COR-L47 (cell line): ENCODE data around the gene CPTP.
A peak's percentile ranks its signal among the peaks of the same experiment; 100 is the strongest.

ENCODE experiments used
- DNase-seq: peaks from one replicate; lab custom pipeline; 2025; lab: John Stamatoyannopoulos, UW

CPTP gene

GRCh38 chr1:1351511-1352427 lies 27.2 kb downstream of the CPTP start:
- no peak for DNase-seq

- DNase-seq: no peak
Measured at GRCh38 chr1:1352786-1353388, 28.3 kb downstream of the CPTP start.

DNA sequence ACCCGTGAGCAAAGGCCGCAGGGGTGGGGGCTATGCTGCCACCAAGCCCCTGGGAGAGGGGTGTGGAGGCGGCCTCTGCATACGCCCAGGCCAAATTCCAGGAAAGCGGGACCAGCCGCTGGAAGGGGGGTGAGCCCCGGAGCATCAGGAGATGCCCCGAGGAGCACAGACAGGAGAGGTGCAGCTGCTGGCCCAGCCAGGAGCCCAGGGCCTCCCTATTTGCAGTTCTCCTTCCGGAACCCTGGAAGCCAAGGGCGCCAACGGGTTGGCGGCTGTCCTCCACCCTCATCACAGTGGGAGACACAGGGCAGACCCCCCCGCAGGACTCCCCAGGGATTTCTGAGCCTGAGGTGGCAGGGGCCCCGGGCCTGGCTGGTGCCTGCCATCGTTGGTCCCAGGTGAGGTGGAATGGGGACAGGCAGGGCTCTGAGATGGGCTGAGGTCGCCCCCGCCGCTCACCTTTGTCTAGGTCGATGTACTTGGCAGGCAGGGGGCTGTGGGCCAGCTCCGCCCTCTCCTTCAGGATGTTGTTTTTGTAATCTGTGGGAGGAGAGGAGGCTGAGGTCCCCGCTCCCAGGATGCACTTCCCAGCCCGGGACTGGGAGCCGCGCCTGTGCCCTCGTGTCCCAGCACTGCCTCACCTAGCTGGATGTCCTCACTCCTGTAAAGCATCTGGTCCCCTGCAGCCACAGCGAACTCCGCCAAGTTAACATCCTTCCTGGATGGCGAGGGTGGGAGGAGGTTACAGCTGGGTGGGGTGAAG lies 29.0 kb downstream of the CPTP start:
- peak; percentile 29 for DNase-seq

- DNase-seq: no peak
Measured at GRCh38 chr1:1354271-1355247, 30.0 kb downstream of the CPTP start.

GRCh38 chr1:1355416-1355815 lies 30.8 kb downstream of the CPTP start:
- no peak for DNase-seq

- no peak for DNase-seq
Measured at GRCh38 chr1:1356166-1356795, 31.7 kb downstream of the CPTP start.

DNA sequence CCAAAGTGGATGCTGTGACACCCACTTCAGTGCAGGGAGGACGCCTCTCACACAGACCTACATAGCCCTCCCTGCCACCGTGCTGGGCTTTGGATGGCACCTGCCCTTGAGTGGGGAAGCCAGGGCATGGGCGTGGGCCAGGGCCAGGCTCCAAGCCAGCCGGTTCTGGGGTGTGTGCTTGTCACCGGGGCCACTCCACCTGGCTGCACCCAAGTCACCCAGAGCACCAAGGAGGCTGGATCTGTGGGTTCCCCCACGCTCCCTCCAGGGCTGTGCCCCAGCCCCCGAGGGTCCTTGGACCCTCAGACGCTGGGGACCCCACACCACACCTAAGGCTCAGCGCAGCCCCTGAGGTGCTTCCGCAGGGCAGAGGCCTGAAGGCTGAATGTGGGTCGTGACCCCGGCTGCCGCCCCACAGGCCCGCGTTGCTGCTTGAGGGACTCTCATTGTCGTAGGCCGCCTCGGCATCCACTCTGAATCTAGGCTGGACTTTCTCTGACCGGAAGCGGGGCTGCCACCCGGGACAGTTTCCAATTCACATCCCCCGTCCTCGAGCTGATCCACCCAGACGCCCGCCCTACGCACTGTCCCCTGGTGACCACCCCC lies 32.3 kb downstream of the CPTP start:
- DNase-seq: no peak

DNA sequence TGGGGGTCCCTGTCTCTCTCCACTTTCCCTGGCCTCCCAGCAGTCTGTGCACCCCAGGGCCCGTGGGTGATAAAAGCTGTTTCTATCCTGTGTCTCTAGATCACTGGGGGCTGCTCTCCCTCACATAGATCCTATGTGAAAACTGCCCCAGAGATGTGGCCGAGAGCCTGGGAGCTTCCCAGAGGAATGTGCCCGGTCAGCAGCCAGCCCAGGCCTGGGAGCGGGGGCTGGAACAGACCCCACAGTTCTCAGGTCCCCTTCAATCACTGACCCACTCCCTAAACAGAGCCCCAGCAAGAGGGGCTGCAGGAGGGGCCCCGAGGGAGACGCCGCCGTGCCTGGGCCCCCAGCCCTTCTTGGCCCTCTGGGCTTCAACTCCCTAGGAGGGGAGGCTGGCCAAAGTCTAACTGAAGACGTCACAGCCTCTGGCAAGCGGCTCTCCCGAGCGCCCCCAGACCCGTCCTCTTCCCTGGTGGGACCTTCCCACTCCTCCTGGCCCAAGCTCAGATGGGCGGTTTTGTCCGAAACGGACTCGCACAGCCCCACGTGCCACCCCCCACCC lies 33.4 kb downstream of the CPTP start:
- DNase-seq: no peak

DNA sequence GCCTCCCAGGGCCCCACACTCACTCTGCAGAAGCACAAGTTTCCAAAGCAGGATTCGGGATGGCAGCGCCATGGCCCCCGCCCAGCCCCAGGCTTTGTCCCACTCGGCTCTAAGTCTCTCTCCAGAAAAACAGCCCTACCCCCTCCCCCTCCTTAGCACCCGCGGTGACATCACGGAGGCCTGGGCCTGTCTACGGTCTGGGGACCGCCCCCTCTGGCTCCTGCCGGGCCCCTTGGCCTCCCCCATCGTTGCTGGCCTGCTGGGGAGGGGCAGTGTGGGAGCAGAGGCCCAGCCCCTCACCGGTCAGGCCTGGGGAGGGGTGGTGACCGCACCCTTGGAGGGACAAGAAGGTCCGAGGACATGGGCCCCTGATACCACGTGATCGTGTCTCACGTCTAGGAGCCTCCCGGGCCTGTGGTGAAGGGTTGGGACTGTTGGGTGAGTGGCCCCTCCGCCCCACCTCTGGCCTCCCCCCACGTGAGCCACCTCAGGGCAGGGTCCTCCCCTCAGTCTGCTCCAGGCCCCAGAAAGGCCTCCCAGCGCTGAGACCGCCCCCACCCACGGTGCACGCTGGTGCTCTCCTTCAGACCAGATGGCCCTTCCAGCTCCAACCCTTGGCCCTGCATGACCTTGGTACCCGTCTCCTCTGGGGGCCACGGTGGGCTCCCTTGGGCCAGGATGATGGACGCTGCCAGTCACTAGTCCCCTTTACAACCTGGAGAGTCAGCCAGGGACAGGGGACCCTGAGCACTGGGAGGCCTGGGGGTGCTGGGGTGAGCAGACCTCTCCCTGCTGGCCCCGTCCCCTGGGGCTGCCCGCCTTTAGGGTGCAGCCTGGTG lies 34.0 kb downstream of the CPTP start, which contains the start of gene MXRA8:
Gene MXRA8, minus strand, starts transcription at position 123 of the 839 bp plus-strand sequence. Its CDS starts 51 bp downstream, at position 72.
- DNase-seq: no peak

DNA sequence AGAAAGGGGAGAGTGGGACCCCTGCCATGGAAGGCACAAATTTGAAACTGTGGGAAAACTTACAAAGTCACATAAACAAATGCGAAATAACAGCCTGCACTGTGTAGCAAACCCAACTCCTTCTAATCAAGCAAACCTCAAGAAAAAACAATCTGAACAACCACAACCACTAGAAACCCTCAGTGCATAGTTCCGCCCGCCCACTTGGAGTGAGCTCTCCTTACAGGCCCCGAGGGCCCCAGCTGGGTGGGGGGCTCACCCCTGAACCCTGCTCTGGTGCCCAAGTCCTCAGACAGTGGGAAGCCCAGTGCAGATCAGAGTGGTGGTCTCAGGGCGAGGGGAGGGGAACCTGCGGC lies 34.7 kb downstream of the CPTP start:
- no peak for DNase-seq

GRCh38 chr1:1359664-1360468 lies 35.3 kb downstream of the CPTP start:
- no peak for DNase-seq

DNA sequence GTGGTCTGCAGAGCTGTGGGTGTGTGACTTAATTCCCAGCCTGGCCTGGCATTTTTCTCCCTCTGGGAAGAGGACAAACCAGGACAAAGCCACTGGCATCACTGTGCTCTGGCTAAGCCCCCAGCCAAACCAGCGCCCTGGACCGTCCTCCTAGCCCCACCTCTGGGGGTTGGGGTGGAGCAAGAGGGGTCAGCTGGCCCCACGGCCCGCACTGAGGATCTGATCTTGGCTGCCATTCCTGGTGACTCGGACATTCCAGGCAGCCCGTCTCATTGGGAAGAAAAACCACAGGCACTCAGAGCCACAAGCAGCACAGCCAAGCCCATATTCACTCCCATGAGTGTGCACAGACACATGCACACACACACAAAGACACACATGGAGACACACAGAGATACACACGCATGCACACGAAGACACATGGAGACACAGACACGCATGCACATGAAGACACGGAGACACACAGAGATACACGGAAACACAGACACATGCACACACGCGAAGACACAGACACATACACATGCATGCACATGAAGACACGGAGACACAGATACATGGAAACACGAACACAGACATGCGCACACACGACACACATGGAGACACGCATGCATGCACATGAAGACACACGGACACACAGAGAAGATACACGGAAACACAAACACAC lies 36.0 kb downstream of the CPTP start:
- no peak for DNase-seq

GRCh38 chr1:1361233-1361981 lies 36.8 kb downstream of the CPTP start:
- no peak for DNase-seq

DNA sequence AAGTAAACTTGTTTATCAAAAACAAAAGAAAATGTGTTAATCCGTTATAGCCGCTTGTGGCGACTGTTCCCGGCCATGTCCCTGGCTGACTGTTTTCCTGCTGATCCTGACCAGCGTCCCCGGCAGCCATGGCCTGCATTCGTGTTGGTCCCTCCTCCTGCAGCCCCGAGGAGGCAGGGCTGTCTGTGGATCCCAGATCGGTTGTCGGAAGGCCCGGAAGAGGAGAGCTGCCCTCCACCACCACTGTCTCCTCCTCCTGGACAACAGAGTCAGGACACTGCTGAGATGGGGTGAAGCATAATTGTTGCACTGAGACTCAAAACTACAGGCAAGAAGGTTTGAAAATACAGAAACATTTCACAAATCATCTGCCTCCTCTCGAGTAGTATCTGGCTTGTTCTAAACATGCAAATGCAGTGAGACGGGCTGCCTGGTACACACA lies 37.4 kb downstream of the CPTP start:
- no peak for DNase-seq

GRCh38 chr1:1364266-1364665 lies 39.7 kb downstream of the CPTP start:
- DNase-seq: no peak

- no peak for DNase-seq
Measured at GRCh38 chr1:1365875-1366698, 41.5 kb downstream of the CPTP start.
